HAP-1 (cell line): Measurements from ENCODE around the gene KCNJ12.
"Not testable (repeated sequence)": the region's sequence is repeated elsewhere in the genome, so short reads cannot be mapped to it uniquely, and the experiment has no call there.

Source experiments
- DNase-seq, 2 experiments: peaks; one replicate each; pipeline ENCODE4 v3.0.0-alpha.2; 2016 to 2020; ENCODE audit warnings: low spot score in 2 of 2
- H3K27me3 ChIP-seq: fragments of 250-450 bp; sonication (Bioruptor Pico); 2 replicates; pipeline ENCODE4 v1.5.1; 2020; ENCODE audit warnings: low read depth, mild to moderate bottlenecking, moderate library complexity
- H3K36me3 ChIP-seq: fragments of 250-450 bp; sonication (Bioruptor Pico); replicated peaks from 2 replicates; pipeline ENCODE4 v1.5.1; 2020; ENCODE audit warnings: mild to moderate bottlenecking
- H3K4me1 ChIP-seq: fragments of 250-450 bp; sonication (Bioruptor Pico); 2 replicates; pipeline ENCODE4 v1.5.1; 2020; ENCODE audit warnings: mild to moderate bottlenecking
- H3K4me3 ChIP-seq: fragments of 250-450 bp; sonication (Bioruptor Pico); 2 replicates; pipeline ENCODE4 v1.5.1; 2020; ENCODE audit warnings: mild to moderate bottlenecking, moderate library complexity
- H3K9me3 ChIP-seq: fragments of 250-450 bp; sonication (Bioruptor Pico); 2 replicates; pipeline ENCODE4 v1.5.1; 2020; ENCODE audit warnings: mild to moderate bottlenecking, moderate library complexity
- in situ Hi-C: fragments of 300-500 bp; cut with MboI; formaldehyde crosslinking; loops from 3 replicates; pipeline ENCODE4 v1.14.3; 2020; ENCODE audit warnings: low sequenced_read_pairs, inconsistent platforms, mixed read lengths

Gene KCNJ12

DNA sequence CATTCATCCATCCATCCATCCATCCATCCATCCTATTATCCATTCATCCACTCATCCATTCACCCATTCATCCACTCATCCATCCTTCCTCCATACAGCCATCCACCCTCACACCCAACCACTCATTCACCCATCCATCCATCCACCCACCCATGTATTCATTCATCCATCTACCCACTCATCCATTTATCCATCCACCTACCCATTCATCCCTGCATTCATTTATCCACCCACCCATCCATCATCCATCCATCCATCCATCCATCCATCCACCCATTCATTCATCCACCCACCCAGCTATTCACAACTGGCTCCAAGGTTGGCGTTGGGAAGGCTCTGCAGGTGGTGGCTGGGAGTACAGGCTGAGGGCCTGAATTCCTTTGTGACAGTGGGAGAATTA is 31.6 kb downstream of the KCNJ12 start:
- H3K27me3 ChIP-seq, H3K4me1 ChIP-seq, H3K36me3 ChIP-seq, H3K4me3 ChIP-seq, in situ Hi-C loops, H3K9me3 ChIP-seq, DNase-seq: not testable (repeated sequence)

DNA sequence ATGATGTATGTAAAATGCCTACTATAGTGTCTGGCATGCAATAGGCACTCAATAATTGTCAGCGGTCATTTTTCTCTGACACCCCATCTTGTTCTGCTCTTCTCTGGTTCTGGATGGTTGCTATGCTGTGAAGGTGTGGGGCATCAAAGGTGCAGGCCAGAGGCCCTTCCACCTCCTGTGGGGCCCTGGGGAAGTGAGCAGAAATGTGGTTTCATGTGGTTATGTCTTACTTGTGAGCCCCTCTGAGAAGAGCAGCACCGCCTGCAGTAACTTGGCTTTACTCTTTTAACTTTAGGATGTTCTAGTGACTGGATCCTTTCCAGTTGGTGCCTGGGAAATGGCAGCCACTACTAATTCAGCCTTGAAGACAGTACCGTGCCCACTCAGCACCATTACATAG is 32.1 kb downstream of the KCNJ12 start:
- H3K9me3 ChIP-seq, H3K36me3 ChIP-seq, H3K4me3 ChIP-seq, DNase-seq, H3K27me3 ChIP-seq, H3K4me1 ChIP-seq, in situ Hi-C loops: not testable (repeated sequence)

DNA sequence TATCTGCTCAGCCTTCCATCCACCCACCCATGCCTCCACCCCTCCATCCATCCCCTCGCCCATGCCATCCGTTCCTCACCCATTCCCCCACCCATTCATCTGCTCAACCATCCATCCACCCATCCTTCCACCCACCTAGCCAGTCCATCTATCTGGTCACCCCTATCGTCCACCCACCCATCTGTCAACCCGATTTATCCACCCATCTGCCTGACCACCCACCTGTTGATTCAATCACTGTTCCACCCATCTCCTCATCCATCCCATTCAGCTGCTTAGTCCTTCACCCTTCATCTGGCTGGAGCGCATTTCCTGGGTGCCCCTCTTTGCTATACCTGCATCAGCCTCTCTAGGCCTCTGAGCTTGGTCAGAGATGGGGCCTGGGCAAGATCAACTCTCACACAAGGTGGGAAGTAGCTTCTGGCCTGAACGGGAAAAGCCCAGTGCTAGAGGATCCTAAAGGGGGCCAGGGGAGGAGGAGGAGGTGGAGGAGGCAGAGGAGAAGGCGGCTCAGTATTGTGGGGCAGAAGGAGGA is 32.7 kb downstream of the KCNJ12 start:
- in situ Hi-C loops, H3K9me3 ChIP-seq, H3K4me3 ChIP-seq, H3K36me3 ChIP-seq, DNase-seq, H3K27me3 ChIP-seq, H3K4me1 ChIP-seq: not testable (repeated sequence)

DNA sequence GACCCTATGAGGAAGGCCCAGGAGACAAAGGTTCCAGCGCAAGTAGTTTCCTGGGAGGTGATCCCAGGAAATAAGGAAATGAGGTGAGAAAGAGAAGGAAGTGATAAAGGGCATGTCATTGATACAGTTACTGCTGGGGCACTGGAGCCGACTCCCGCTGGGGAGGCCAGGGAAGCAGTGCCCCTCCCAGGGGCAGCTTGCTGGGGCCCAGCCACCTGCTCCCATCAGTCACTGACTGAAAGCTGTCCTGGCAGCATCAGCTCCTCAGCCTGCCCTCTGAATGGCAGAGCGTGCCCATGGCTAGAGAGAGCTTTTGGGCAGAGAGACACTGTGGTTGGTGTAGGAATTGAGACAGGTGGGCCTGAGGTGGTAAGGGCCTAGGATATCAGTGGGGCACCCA is 33.2 kb downstream of the KCNJ12 start:
- H3K27me3 ChIP-seq, H3K4me3 ChIP-seq, DNase-seq, H3K9me3 ChIP-seq, H3K4me1 ChIP-seq, in situ Hi-C loops, H3K36me3 ChIP-seq: not testable (repeated sequence)

DNA sequence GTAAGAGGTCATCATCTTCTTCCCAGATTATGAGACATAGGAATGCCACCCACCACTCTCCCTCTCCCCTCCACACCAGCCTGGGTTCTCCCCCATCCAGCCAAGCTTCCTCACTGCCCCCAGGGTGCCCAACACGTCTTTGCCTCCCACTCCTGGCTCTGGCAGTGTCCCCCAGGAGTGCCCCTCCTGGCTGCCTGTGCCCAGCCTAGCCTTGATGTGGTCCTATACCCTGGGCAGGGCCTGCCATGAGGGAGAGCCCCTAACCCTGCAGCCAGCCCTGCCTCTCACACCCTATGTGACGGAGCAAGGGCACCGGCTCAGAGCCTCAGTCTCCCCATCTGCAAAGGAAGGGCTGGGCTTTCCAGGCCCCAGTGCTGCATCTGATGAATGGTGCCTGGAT is 33.8 kb downstream of the KCNJ12 start:
- H3K27me3 ChIP-seq, in situ Hi-C loops, H3K36me3 ChIP-seq, H3K4me1 ChIP-seq, H3K4me3 ChIP-seq, H3K9me3 ChIP-seq, DNase-seq: not testable (repeated sequence)

DNA sequence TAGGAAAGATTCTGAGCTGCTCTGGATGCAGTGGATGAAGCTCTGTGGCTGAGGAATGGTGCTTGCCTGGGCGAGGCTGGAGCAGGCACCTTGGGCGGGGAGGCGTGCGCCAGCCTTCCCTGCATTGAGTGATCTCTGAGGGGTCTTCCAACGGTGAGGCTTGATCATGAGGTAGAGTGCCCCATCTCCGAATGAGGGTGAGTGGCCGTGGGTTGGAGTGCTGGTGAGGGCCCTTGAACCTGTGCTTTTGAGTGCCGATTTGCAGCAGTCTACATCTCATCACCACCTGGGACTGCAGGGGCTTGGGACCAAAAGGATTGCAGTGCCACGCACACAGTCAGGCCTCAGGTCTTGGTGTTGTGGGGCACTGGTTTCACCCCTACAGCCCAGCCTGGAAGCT is 34.2 kb downstream of the KCNJ12 start:
- H3K27me3 ChIP-seq, H3K4me3 ChIP-seq, H3K4me1 ChIP-seq, H3K9me3 ChIP-seq, in situ Hi-C loops, DNase-seq, H3K36me3 ChIP-seq: not testable (repeated sequence)

DNA sequence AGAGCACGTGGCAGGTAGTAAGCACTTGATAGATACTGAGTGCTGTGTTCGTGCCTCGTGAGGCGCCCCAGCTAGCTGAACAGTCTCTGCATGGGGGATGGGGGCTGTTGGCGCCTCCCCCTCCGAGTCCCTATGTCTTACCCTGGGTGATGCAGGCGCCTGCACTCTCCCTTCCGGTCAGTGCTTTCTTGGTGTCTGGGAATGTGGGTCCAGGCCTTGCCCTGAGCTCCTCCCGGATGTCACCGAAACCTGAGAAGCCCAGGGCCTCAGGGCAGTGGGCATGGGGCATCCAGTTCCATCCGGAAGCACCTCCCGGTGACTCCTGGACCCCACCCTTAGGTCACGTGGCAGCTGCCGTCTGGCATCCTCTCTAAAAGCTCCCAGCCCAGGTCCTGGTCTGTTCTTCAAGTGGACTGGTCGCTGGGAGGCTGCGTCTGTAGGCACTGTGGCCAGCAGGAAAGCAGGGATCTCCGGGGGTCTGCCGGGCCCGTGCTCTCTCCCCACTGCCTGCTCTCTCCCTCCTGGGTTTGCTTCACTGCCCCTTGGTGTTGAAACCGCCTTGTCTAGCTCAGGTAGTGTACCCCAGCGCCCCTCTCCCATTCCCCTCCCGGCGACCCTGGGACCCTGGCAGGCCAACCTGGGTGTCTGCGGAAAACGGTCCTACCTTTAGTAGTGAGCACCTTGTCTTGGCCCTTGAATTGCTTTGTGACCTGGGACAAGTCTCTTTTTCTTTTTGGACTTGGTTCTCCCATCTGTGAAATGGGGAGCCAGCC is 34.9 kb downstream of the KCNJ12 start:
- H3K4me3 ChIP-seq, DNase-seq, H3K36me3 ChIP-seq, in situ Hi-C loops, H3K27me3 ChIP-seq, H3K9me3 ChIP-seq, H3K4me1 ChIP-seq: not testable (repeated sequence)

DNA sequence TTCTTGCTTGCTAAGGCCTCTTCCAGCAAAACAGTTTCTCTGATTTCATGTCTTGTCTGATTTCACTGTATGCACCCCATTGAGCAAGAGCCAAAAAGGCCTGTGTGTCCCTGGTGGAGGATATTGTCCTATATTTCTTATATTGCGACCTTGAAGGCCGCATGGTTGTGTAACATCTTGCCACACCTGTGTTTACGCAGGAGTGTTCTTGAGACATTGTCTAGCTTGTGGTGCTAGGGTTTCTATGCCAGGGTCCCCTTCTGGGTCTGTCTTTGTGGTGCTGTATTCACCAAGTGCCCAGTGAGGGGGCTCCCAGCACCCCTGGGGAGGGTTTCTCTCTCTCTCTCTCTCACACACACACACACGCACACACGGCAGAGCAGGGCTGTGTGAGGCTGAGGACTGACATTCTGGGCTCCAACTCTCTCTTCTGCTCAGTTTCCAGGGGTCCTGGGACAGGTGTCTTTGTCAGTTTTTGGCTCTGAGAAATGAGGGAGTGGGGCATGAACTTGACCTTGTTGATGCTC is 35.6 kb downstream of the KCNJ12 start:
- H3K36me3 ChIP-seq, H3K27me3 ChIP-seq, DNase-seq, H3K4me1 ChIP-seq, in situ Hi-C loops, H3K9me3 ChIP-seq, H3K4me3 ChIP-seq: not testable (repeated sequence)

DNA sequence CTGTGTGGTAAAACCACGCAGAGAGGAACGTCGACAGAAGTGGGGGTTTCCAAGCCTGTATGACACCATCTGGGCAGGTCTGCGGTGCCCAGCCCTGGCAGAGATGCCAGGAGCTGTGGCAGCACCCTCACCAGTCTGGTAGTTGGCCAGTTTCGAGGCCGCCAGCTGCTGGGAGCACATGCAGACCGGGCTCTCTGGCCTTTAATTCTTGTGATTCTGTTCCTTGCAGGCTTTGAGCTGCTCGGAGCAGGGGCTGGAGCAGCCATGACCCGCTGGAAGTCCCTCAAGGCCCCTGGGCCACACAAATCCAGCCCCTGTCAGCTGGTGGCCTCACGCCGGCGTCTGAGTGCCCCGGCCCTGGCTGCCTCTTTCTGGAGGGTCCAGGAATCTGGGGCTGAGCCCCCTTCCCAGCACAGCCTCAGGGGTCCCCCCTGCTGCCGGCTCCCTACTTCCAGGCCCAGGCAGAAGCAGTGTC is 36.1 kb downstream of the KCNJ12 start:
- DNase-seq, in situ Hi-C loops, H3K27me3 ChIP-seq, H3K36me3 ChIP-seq, H3K9me3 ChIP-seq, H3K4me1 ChIP-seq, H3K4me3 ChIP-seq: not testable (repeated sequence)

DNA sequence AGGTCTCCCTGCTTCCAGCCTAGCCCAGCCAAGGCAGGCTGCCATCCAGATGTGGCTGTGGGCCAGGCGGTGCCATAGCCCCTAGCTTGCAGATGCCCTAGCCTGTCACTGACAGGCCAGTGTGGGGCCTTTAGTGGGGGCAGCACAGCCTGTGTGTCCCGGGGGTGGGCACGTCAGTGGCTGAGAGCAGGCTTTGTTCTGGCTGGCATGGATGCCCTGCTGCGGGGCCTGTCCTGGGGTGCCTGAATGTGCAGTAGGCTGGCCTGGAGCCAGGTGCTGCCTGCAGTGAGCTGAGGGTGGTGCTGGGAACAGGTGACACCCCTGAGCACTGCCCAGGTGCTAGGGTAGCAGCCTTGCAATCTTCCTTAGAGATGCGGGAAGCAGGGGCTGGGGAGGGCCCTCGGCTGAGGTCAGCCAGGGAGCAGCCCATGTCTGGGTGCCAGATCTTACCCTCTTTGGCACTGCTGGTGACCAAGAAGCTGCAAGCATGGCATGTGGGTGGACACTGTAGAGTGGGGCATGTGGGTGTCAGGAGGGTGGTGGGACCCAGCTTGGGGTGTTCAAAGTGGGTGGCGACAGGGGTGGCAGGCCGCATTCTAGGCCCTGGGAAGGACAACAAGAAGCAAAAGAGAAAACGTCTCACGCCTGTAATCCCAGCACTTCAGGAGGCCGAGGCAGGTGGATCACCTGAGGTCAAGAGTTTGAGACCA is 37.6 kb downstream of the KCNJ12 start:
- in situ Hi-C loops, H3K4me3 ChIP-seq, H3K36me3 ChIP-seq, H3K9me3 ChIP-seq, H3K27me3 ChIP-seq, DNase-seq, H3K4me1 ChIP-seq: not testable (repeated sequence)

DNA sequence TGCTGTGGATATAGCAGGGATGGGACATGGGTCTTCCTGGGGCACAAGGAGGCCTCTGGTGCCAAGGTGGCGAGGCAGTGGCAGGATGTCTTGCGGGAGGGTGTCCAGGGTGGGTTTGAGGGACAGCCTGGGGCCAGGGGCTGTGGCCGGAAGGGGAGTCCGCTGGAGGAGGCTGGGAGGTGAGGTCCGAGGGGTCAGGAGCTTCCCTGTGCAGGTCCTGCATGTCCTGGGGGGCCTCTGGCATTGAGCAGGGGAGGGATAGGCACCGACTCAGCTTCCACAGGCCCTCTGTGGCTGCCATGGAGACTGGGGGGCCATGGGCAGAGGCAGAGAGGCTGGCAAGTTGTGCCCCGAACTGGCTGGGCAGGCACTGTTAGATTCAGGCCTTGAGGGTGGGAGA is 38.5 kb downstream of the KCNJ12 start:
- not testable (repeated sequence) for H3K9me3 ChIP-seq

DNA sequence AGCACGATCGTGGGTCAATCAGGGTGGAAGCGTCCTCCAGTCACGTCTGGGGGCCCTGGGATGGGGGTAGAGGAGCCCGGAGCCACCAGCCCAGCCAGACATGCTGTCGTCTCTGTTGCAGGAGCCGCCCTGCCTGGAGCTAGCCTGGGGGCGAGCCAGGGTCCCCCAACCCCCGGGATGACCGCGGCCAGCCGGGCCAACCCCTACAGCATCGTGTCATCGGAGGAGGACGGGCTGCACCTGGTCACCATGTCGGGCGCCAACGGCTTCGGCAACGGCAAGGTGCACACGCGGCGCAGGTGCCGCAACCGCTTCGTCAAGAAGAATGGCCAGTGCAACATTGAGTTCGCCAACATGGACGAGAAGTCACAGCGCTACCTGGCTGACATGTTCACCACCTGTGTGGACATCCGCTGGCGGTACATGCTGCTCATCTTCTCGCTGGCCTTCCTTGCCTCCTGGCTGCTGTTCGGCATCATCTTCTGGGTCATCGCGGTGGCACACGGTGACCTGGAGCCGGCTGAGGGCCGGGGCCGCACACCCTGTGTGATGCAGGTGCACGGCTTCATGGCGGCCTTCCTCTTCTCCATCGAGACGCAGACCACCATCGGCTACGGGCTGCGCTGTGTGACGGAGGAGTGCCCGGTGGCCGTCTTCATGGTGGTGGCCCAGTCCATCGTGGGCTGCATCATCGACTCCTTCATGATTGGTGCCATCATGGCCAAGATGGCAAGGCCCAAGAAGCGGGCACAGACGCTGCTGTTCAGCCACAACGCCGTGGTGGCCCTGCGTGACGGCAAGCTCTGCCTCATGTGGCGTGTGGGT is 39.2 kb downstream of the KCNJ12 start:
- in situ Hi-C loops, H3K36me3 ChIP-seq, DNase-seq, H3K4me1 ChIP-seq, H3K27me3 ChIP-seq, H3K9me3 ChIP-seq, H3K4me3 ChIP-seq: not testable (repeated sequence)

More for the DNA sequence above, 38.5 kb downstream of the KCNJ12 start:
- H3K27me3 ChIP-seq, DNase-seq, in situ Hi-C loops, H3K4me1 ChIP-seq, H3K4me3 ChIP-seq, H3K36me3 ChIP-seq: not testable (repeated sequence)

DNA sequence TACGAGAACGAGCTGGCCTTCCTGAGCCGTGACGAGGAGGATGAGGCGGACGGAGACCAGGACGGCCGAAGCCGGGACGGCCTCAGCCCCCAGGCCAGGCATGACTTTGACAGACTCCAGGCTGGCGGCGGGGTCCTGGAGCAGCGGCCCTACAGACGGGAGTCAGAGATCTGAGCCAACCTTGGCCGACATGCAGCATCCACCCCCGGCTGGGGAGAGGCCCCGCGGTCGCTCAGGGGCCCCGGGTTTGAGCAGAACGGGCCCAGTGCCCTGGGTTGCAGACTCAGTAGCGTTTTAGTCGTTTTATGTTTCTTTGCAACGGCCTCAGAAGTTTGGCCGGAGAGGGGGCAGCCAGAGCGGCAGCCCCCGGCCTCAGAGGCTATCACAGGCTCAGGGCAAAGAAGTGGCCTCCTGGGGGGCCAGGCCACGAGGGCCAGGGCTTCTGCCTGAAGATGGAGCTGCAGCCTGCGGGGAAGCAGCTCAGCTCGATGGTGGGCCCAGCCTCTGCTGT is 40.4 kb downstream of the KCNJ12 start:
- H3K4me1 ChIP-seq, H3K36me3 ChIP-seq, in situ Hi-C loops, H3K27me3 ChIP-seq, H3K9me3 ChIP-seq, DNase-seq, H3K4me3 ChIP-seq: not testable (repeated sequence)
